Right cardiac atrium (tissue), 5 donors: ENCODE results near the gene CTSD. TPM values are rescaled to one million over a fixed set of nuclear protein-coding genes. Genes with fewer than 3 reads are reported as not detected.

Experiments used
- ATAC-seq, 2 donors: fragments of 200-7000 bp; cut with Tn5 transposase; one replicate each; pipeline versions ENCODE4 v1.8.0 to v1.9.1; 2020; ENCODE audit warnings: moderate library complexity in 2 of 2, mild to moderate bottlenecking in 1 of 2
- DNase-seq, 3 donors: peaks; one replicate each; pipeline ENCODE4 v3.0.0-alpha.2; 2020
- H3K27ac ChIP-seq: one replicate; pipeline ENCODE4 v1.5.1; 2013; ENCODE audit warnings: mild to moderate bottlenecking, low read length, control low read depth, moderate library complexity
- H3K27me3 ChIP-seq: one replicate; pipeline ENCODE4 v1.6.1; 2013; ENCODE audit not compliant: control insufficient read depth, insufficient read depth
- H3K4me1 ChIP-seq: one replicate; pipeline ENCODE4 v1.6.1; 2013; ENCODE audit warnings: low read length; ENCODE audit not compliant: control insufficient read depth, insufficient read depth
- H3K4me3 ChIP-seq: one replicate; pipeline ENCODE4 v1.5.1; 2013; ENCODE audit warnings: low read length, control low read depth
- H3K9me3 ChIP-seq: one replicate; pipeline ENCODE4 v1.6.1; 2013; ENCODE audit warnings: low read length; ENCODE audit not compliant: control insufficient read depth
- WGBS: extraction: QIAGEN DNeasy Blood & Tissue Kit; methylation state at CpG from one replicate; pipeline ENCODE4 v1.1.7; 2013; 5-methylcytosine and 5-hydroxymethylcytosine counted together
- intact Hi-C, 4 donors: fragments of 100-400 bp; cut with DNase I; formaldehyde crosslinking; loops; one replicate each; pipeline versions ENCODE4 v1.11.0 to v1.14.0; 2022 to 2023
- polyA plus RNA-seq: library from polyadenylated mRNA; stranded (reverse); fragments of 200-250 nt; gene quantifications from one replicate; pipeline ENCODE4 v1.2.3, GENCODE V29; 2013
- total RNA-seq, 4 donors: library from RNA; stranded (reverse); fragmentation: NEBNext Ultra II Directional; extraction: Animal tissue kit (Norgen Biotek cat#: 25700); gene quantifications; one replicate each; pipeline ENCODE4 v1.2.1, GENCODE V29; 2021
- donor health status: healthy with polysubstance abuse.
- donor health status: DM: no; HTN: yes; CAD: no.
- donor health status: DM: no; HTN: no; CAD: no.
- donor health status: DM: no; HTN: yes; CAD: no; lungs with severe emphysema.
- donor health status: DM: yes; HTN: yes; CAD: no.

CTSD gene
- total and polyA plus RNA-seq, 5 donors = 674 to 748 (median 703) TPM

GRCh38 chr11:1729692-1730011, 34.1 kb downstream of the CTSD start:
- no peak for ATAC-seq
- Histone ChIP-seq H3K27me3 (no peaks in the 10 kb centered on the region), H3K27ac (no peak overlapping the region), H3K4me3 (no peak overlapping the region), H3K4me1 (no peaks in the 10 kb centered on the region), H3K9me3 (no peaks in the 10 kb centered on the region)
- 77% methylated on average over 9 of the region's 9 CpGs for WGBS
- intact Hi-C loops = no loop called here
- DNase-seq = no peak

- DNase-seq (no peak), ATAC-seq (no peak)
- 81% methylated on average over 25 of the region's 25 CpGs for WGBS
- Histone ChIP-seq H3K4me1 (no peaks in the 10 kb centered on the region), H3K9me3 (no peaks in the 10 kb centered on the region), H3K4me3 (no peak overlapping the region), H3K27me3 (no peaks in the 10 kb centered on the region), H3K27ac (no peak overlapping the region)
- intact Hi-C loops = no loop called here
Observed at GRCh38 chr11:1728931-1729691, 34.6 kb downstream of the CTSD start.

GRCh38 chr11:1728301-1728700, 35.4 kb downstream of the CTSD start:
- H3K27ac ChIP-seq = no peak overlapping the region
- H3K4me3 ChIP-seq = no peak overlapping the region
- DNase-seq (no peak), ATAC-seq (no peak)
- WGBS = 57% methylated on average over 4 of the region's 4 CpGs
- H3K4me1 ChIP-seq = no peaks in the 10 kb centered on the region
- no peaks in the 10 kb centered on the region for H3K27me3 ChIP-seq
- intact Hi-C loops = no loop called here
- H3K9me3 ChIP-seq = no peaks in the 10 kb centered on the region

- no peak for DNase-seq
- Histone ChIP-seq H3K27me3 (no peaks in the 10 kb centered on the region), H3K4me3 (no peak overlapping the region), H3K9me3 (no peaks in the 10 kb centered on the region), H3K4me1 (no peaks in the 10 kb centered on the region), H3K27ac (no peak overlapping the region)
- 76% methylated on average over 9 of the region's 9 CpGs for WGBS
- no peak for ATAC-seq
- intact Hi-C loops = no loop called here
Observed at GRCh38 chr11:1727861-1728260, 35.9 kb downstream of the CTSD start.

- intact Hi-C loops = no loop called here
- H3K4me3 ChIP-seq = no peak overlapping the region
- H3K27me3 ChIP-seq = no peaks in the 10 kb centered on the region
- no peaks in the 10 kb centered on the region for H3K9me3 ChIP-seq
- H3K27ac ChIP-seq = no peak overlapping the region
- no peaks in the 10 kb centered on the region for H3K4me1 ChIP-seq
- DNase-seq (no peak), ATAC-seq (no peak)
- WGBS = 62% methylated on average over 11 of the region's 11 CpGs
Observed at GRCh38 chr11:1727096-1727690, 36.5 kb downstream of the CTSD start.

- intact Hi-C loops = no loop called here
Observed at GRCh38 chr11:1719781-1720180, 43.9 kb downstream of the CTSD start.

GRCh38 chr11:1718326-1718725, 45.4 kb downstream of the CTSD start:
- WGBS = 90% methylated on average over 15 of the region's 15 CpGs
- no peaks in the 10 kb centered on the region for H3K9me3 ChIP-seq
- intact Hi-C loops = no loop called here
- no peak for ATAC-seq
- no peaks in the 10 kb centered on the region for H3K4me1 ChIP-seq
- no peak overlapping the region for H3K4me3 ChIP-seq
- H3K27ac ChIP-seq = no peak overlapping the region
- no peak for DNase-seq
- H3K27me3 ChIP-seq = no peaks in the 10 kb centered on the region

More at GRCh38 chr11:1719781-1720180, 43.9 kb downstream of the CTSD start:
- H3K4me1 ChIP-seq = no peaks in the 10 kb centered on the region
- DNase-seq (no peak), ATAC-seq (no peak)
- no peaks in the 10 kb centered on the region for H3K9me3 ChIP-seq
- no peaks in the 10 kb centered on the region for H3K27me3 ChIP-seq
- H3K4me3 ChIP-seq = no peak overlapping the region
- 79% methylated on average over 8 of the region's 8 CpGs for WGBS
- H3K27ac ChIP-seq = no peak overlapping the region

- ATAC-seq (peak; percentile 34 to 71), DNase-seq (peak in 2 of 3 donors; percentile 72 to 77)
- Histone ChIP-seq H3K9me3 (no peaks in the 10 kb centered on the region), H3K27ac (no peak overlapping the region), H3K4me3 (no peak overlapping the region), H3K27me3 (no peaks in the 10 kb centered on the region), H3K4me1 (no peaks in the 10 kb centered on the region)
- WGBS = 55% methylated on average over 8 of the region's 8 CpGs
- intact Hi-C loops = no loop called here
Observed at GRCh38 chr11:1717745-1718144, 46.0 kb downstream of the CTSD start.

GRCh38 chr11:1714908-1715885, 48.5 kb downstream of the CTSD start:
- Histone ChIP-seq H3K27me3 (no peaks in the 10 kb centered on the region), H3K4me1 (no peaks in the 10 kb centered on the region), H3K4me3 (no peak overlapping the region), H3K9me3 (no peaks in the 10 kb centered on the region), H3K27ac (no peak overlapping the region)
- peak in 2 of 3 donors; percentile 30 to 57 for DNase-seq
- 78% methylated on average over 24 of the region's 24 CpGs for WGBS
- ATAC-seq = peak; percentile 69 to 77
- intact Hi-C loops = no loop called here

- DNase-seq (no peak), ATAC-seq (no peak)
- Histone ChIP-seq H3K4me3 (no peak overlapping the region), H3K4me1 (no peaks in the 10 kb centered on the region), H3K27me3 (no peaks in the 10 kb centered on the region), H3K9me3 (no peaks in the 10 kb centered on the region), H3K27ac (no peak overlapping the region)
- intact Hi-C loops = no loop called here
- WGBS = 84% methylated on average over 10 of the region's 10 CpGs
Observed at GRCh38 chr11:1708716-1709115, 55.0 kb downstream of the CTSD start.

- no peaks in the 10 kb centered on the region for H3K4me1 ChIP-seq
- H3K27ac ChIP-seq = no peak overlapping the region
- no peak for DNase-seq
- WGBS = 40% methylated on average over 4 of the region's 4 CpGs
- no peaks in the 10 kb centered on the region for H3K9me3 ChIP-seq
- no peak for ATAC-seq
- no peaks in the 10 kb centered on the region for H3K27me3 ChIP-seq
- no peak overlapping the region for H3K4me3 ChIP-seq
- intact Hi-C loops = no loop called here
Observed at GRCh38 chr11:1707751-1708150, 56.0 kb downstream of the CTSD start.
